NCI-H1694 treated with DMSO at 0.1 percent for 48 hours (cell line): ENCODE data around the gene AGBL1.

Experiments used
- DNase-seq: peaks from one replicate; lab custom pipeline; 2025; lab: John Stamatoyannopoulos, UW

Gene AGBL1

GRCh38 chr15:86236356-86237110, 156.9 kb downstream of the AGBL1 start:
- DNase-seq: no peak

- no peak for DNase-seq
Observed at GRCh38 chr15:86237111-86237500, 157.4 kb downstream of the AGBL1 start.

GRCh38 chr15:86247249-86247955, 167.7 kb downstream of the AGBL1 start:
- no peak for DNase-seq

- no peak for DNase-seq
Observed at GRCh38 chr15:86255247-86255646, 175.6 kb downstream of the AGBL1 start.

GRCh38 chr15:86256628-86257027, 177.0 kb downstream of the AGBL1 start:
- no peak for DNase-seq

- DNase-seq: no peak
Observed at GRCh38 chr15:86259589-86259988, 179.9 kb downstream of the AGBL1 start.

- DNase-seq: no peak
Observed at GRCh38 chr15:86263230-86263629, 183.6 kb downstream of the AGBL1 start.

GRCh38 chr15:86266896-86267484, 187.3 kb downstream of the AGBL1 start:
- no peak for DNase-seq

GRCh38 chr15:86267892-86268291, 188.2 kb downstream of the AGBL1 start:
- DNase-seq: no peak

GRCh38 chr15:86268558-86268957, 188.9 kb downstream of the AGBL1 start:
- DNase-seq: no peak

- no peak for DNase-seq
Observed at GRCh38 chr15:86273309-86273708, 193.6 kb downstream of the AGBL1 start.

GRCh38 chr15:86275361-86275760, 195.7 kb downstream of the AGBL1 start:
- DNase-seq: no peak

- no peak for DNase-seq
Observed at GRCh38 chr15:86278586-86278985, 198.9 kb downstream of the AGBL1 start.

GRCh38 chr15:86284635-86285034, 205.0 kb downstream of the AGBL1 start:
- no peak for DNase-seq

GRCh38 chr15:86295511-86295910, 215.8 kb downstream of the AGBL1 start:
- no peak for DNase-seq

GRCh38 chr15:86296769-86297168, 217.1 kb downstream of the AGBL1 start:
- no peak for DNase-seq

- no peak for DNase-seq
Observed at GRCh38 chr15:86300390-86301125, 220.9 kb downstream of the AGBL1 start.

- DNase-seq: no peak
Observed at GRCh38 chr15:86311568-86312280, 232.1 kb downstream of the AGBL1 start.

GRCh38 chr15:86312486-86312885, 232.8 kb downstream of the AGBL1 start:
- no peak for DNase-seq

- no peak for DNase-seq
Observed at GRCh38 chr15:86316216-86316615, 236.5 kb downstream of the AGBL1 start.

- no peak for DNase-seq
Observed at GRCh38 chr15:86316726-86317383, 237.2 kb downstream of the AGBL1 start.
